ENCODE measurements around the gene PAX5.

PAX5 gene

GRCh38 chr9:37033682-37034304, at the start of gene PAX5:
TSS of gene PAX5 (minus strand) at chr9:37034268. CDS start at chr9:37034031, 237 bp downstream.
- TF ChIP-seq ZNF302 (tag by site-specific recombination; IDR thresholded peaks at IDR 0.05; ENCODE audit: low read depth) (no peak), ZNF354C (tag by site-specific recombination; IDR thresholded peaks at IDR 0.05; ENCODE audit: borderline replicate concordance, low read depth) (no peak), ZNF394 (tag by site-specific recombination; IDR thresholded peaks at IDR 0.05; ENCODE audit: borderline replicate concordance) (no peak), ZNF16 (tag by site-specific recombination; IDR thresholded peaks at IDR 0.05; ENCODE audit: low read depth) (no peak), ZNF175 (tag by site-specific recombination; IDR thresholded peaks at IDR 0.05) (no peak), SP2 (tag by site-specific recombination; IDR thresholded peaks at IDR 0.05) (no peak), IKZF3 (tag by site-specific recombination; IDR thresholded peaks at IDR 0.05) (no peak), MZF1 (tag by site-specific recombination; IDR thresholded peaks at IDR 0.05; ENCODE audit: borderline replicate concordance) (no peak), ZNF664 (tag by site-specific recombination; IDR thresholded peaks at IDR 0.05) (no peak), ZNF148 (tag by site-specific recombination; IDR thresholded peaks at IDR 0.05; ENCODE audit: borderline replicate concordance) (no peak), ZNF654 (tag by site-specific recombination; IDR thresholded peaks at IDR 0.05; ENCODE audit: low read depth) (no peak)
- H3K4me1 ChIP-seq (ENCODE audit: control insufficient read depth, insufficient read depth, low read length): no peaks in the 10 kb centered on the region
- CTCF ChIA-PET: interaction anchor here (1.3 kb wide), 1 partner anchor 10 kb away, joined by 3 read pairs; no protein-coding TSS in a partner anchor
- H3K36me3 ChIP-seq (ENCODE audit: control insufficient read depth in 2 of 2, insufficient read depth in 1 of 2, low read length in 2 of 2): no peaks in the 10 kb centered on the region
- no peak within 1 kb of the TSS for H3K4me3 ChIP-seq (ENCODE audit: low read depth, low read length)
- H3K27ac ChIP-seq (ENCODE audit: extremely low read depth, low read depth, low read length): no peak within 1 kb of the TSS
- H3K9me3 ChIP-seq (ENCODE audit: control insufficient read depth, insufficient read depth, low read depth, low read length): no peaks in the 10 kb centered on the region
- POLR2A ChIA-PET: interaction anchor here (0.6 kb wide), 1 partner anchor 453 kb away, joined by 7 read pairs; no protein-coding TSS in a partner anchor

GRCh38 chr9:37083654-37084053, 49.6 kb upstream of the PAX5 start:
- Histone ChIP-seq H3K4me3 (ENCODE audit: low read depth, low read length) (no peak overlapping the region), H3K27ac (ENCODE audit: extremely low read depth, low read depth, low read length) (no peak overlapping the region), H3K9me3 (ENCODE audit: control insufficient read depth, insufficient read depth, low read depth, low read length) (no peaks in the 10 kb centered on the region), H3K36me3 (ENCODE audit: control insufficient read depth in 2 of 2, insufficient read depth in 1 of 2, low read length in 2 of 2) (peaks cover 0 to 18% of the 10 kb centered on the region in 2 experiments; a peak in 1 of 3 replicates), H3K4me1 (ENCODE audit: control insufficient read depth, insufficient read depth, low read length) (peaks cover 12% of the 10 kb centered on the region)
- CTCF ChIA-PET: no interaction called here
- POLR2A ChIA-PET: no interaction called here
- TF ChIP-seq ZNF830 (tag by site-specific recombination; IDR thresholded peaks at IDR 0.05; ENCODE audit: low read depth) (no peak), OSR2 (tag by site-specific recombination; IDR thresholded peaks at IDR 0.05) (peak; percentile 68; the same call in 1 of the 2 replicates), PRDM6 (tag by site-specific recombination; IDR thresholded peaks at IDR 0.05) (peak; percentile 68), ZNF843 (tag by site-specific recombination; IDR thresholded peaks at IDR 0.05) (no peak), CTCF (tag by site-specific recombination; IDR thresholded peaks at IDR 0.05) (no peak), ZNF274 (IDR thresholded peaks at IDR 0.05; ENCODE audit: low read length) (no peak), ZNF274 (tag by site-specific recombination; IDR thresholded peaks at IDR 0.05; ENCODE audit: borderline replicate concordance) (no peak)

Data from HEK293 (cell line).